Neural cell (in vitro differentiated cells): ENCODE results near the gene PTX4.

Source experiments
- CTCF ChIP-seq: fragments of 450-650 bp; IDR thresholded peaks from 2 replicates; pipeline ENCODE4 v1.5.1; 2014; ENCODE audit warnings: antibody characterized with exemption, mild to moderate bottlenecking, moderate library complexity; ENCODE audit not compliant: poor library complexity, severe bottlenecking
- MXI1 ChIP-seq: fragments of 450-650 bp; conservative IDR thresholded peaks from 2 replicates; pipeline ENCODE4 v1.6.1; 2014; ENCODE audit warnings: antibody characterized with exemption, mild to moderate bottlenecking; ENCODE audit not compliant: poor library complexity, severe bottlenecking

- TF ChIP-seq CTCF (no peak), MXI1 (no peak)
Measured at GRCh38 chr16:1469693-1470201, 19.0 kb downstream of the PTX4 start.
